ENCODE results near the gene ACOT2. TPM values are rescaled to one million over a fixed set of nuclear protein-coding genes. Genes with fewer than 3 reads are reported as not detected.
A peak's percentile ranks its signal among the peaks of the same experiment; 100 is the strongest.
"Not testable (repeated sequence)": the region's sequence is repeated elsewhere in the genome, so short reads cannot be mapped to it uniquely, and the experiment has no call there.

The ACOT2 gene
- total and polyA plus RNA-seq, 2 donors (not counting 1 experiment from before 2014, with no cell fraction given) = 8.3 to 17.7 TPM

DNA sequence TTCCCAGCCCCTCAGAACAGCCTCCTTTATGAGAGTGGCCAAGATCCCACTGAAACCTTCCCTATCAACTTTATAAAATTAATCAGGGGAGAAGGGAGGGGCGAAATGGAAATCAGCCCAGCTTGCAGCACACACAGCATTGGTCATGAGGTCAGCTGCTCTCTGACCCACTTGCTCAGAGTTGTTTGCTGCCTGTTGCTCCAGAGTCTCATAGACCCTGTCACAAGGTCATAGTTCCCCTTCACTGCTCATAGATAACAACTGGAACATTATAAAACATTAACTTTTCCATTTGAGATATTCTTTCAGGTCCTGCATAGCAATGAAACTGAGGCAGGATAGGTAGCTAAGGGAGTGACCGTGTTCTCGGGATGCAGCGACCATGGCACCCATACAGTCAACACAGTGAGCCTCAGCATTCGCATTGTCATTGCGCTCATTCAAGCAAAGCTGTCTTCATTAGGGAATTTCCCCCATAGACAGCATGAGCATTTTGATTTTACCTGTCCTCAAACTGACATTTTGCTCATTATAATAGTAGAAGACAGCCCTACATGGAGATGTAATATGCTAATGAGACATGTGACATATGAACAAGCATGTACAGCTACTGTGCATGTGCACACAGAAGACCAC, 19.0 kb upstream of the ACOT2 start:
- H3K4me2 ChIP-seq (replicated peaks; ENCODE audit: low read depth, low read length, poor library complexity, severe bottlenecking); CTCF ChIA-PET; H3K9ac ChIP-seq (ENCODE audit: low read length); H3K9me3 ChIP-seq (ENCODE audit: control extremely low read depth in 1 of 3, control insufficient read depth in 2 of 3, insufficient read depth in 1 of 3, low read length in 2 of 3); H3K27ac ChIP-seq (ENCODE audit: low read length in 2 of 2); H3K9me3 Mint-ChIP-seq (ENCODE audit: insufficient read depth); H3K4me1 Mint-ChIP-seq; H3K4me3 ChIP-seq (ENCODE audit: control extremely low read depth in 1 of 5, extremely low read depth in 1 of 5, insufficient read depth in 1 of 5, low read depth in 2 of 5, low read length in 4 of 5); H3K4me3 Mint-ChIP-seq; DNase-seq; H3K27me3 ChIP-seq (replicated peaks in 1 of 4; ENCODE audit: control extremely low read depth in 1 of 4, control insufficient read depth in 3 of 4, insufficient read depth in 4 of 4, low read length in 3 of 4); H3K27me3 Mint-ChIP-seq; H3K79me2 ChIP-seq (ENCODE audit: control insufficient read depth, insufficient read depth, low read length); intact Hi-C loops (cut with micrococcal nuclease); H2AFZ ChIP-seq (ENCODE audit: insufficient read depth, low read depth, low read length, poor library complexity, severe bottlenecking); POLR2A ChIA-PET; H4K20me1 ChIP-seq (ENCODE audit: control insufficient read depth, insufficient read depth, low read length, poor library complexity, severe bottlenecking); H3K4me1 ChIP-seq (ENCODE audit: control insufficient read depth in 2 of 2, insufficient read depth in 2 of 2, low read length in 2 of 2); H3K36me3 ChIP-seq (replicated peaks in 1 of 2; ENCODE audit: control extremely low read depth in 1 of 2, control insufficient read depth in 1 of 2, extremely low read depth in 1 of 2, insufficient read depth in 2 of 2, low read length in 1 of 2); H3K27ac Mint-ChIP-seq: not testable (repeated sequence)
- WGBS (ENCODE audit: insufficient coverage) = no CpG with 5 or more reads among the region's 6 CpGs
- peak; percentile 67 for ATAC-seq (ENCODE audit: low read depth)

DNA sequence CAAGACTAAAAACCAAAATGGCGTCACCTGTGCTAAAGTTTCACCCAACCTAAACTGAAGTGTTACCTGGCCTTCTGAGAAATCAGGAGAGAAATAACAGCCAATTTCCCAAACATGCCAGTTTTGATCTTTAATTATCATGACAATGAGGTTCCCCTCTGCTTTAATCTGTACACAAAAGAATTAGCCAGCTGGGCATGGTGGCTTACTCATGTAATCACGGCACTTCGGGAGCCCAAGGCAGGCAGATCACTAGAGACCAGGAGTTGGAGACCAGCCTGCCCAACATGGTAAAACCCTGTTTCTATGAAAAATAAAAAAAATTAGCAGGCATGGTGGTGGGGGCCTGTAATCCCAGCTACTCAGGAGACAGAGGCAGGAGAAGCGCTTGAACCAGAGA, 15.2 kb upstream of the ACOT2 start:
- intact Hi-C loops (cut with micrococcal nuclease) = no loop called here
- Histone ChIP-seq H4K20me1 (ENCODE audit: control insufficient read depth, insufficient read depth, low read length, poor library complexity, severe bottlenecking) (no peaks in the 10 kb centered on the region), H3K9ac (ENCODE audit: low read length) (no peak overlapping the region), H3K27me3 (replicated peaks in 1 of 4; ENCODE audit: control extremely low read depth in 1 of 4, control insufficient read depth in 3 of 4, insufficient read depth in 4 of 4, low read length in 3 of 4) (no peaks in the 10 kb centered on the region), H3K27ac (ENCODE audit: low read length in 2 of 2) (no peak overlapping the region), H3K4me3 (ENCODE audit: control extremely low read depth in 1 of 5, extremely low read depth in 1 of 5, insufficient read depth in 1 of 5, low read depth in 2 of 5, low read length in 4 of 5) (no peak overlapping the region), H3K79me2 (ENCODE audit: control insufficient read depth, insufficient read depth, low read length) (no peaks in the 10 kb centered on the region), H3K36me3 (replicated peaks in 1 of 2; ENCODE audit: control extremely low read depth in 1 of 2, control insufficient read depth in 1 of 2, extremely low read depth in 1 of 2, insufficient read depth in 2 of 2, low read length in 1 of 2) (no peaks in the 10 kb centered on the region), H3K9me3 (ENCODE audit: control extremely low read depth in 1 of 3, control insufficient read depth in 2 of 3, insufficient read depth in 1 of 3, low read length in 2 of 3) (no peaks in the 10 kb centered on the region), H2AFZ (ENCODE audit: insufficient read depth, low read depth, low read length, poor library complexity, severe bottlenecking) (no peak overlapping the region), H3K4me2 (replicated peaks; ENCODE audit: low read depth, low read length, poor library complexity, severe bottlenecking) (no peak overlapping the region), H3K4me1 (ENCODE audit: control insufficient read depth in 2 of 2, insufficient read depth in 2 of 2, low read length in 2 of 2) (no peaks in the 10 kb centered on the region)
- ChIA-PET POLR2A (no interaction called here), CTCF (no interaction called here)
- H3K4me1 Mint-ChIP-seq = peaks cover 1% of the 10 kb centered on the region
- no peak overlapping the region for H3K27ac Mint-ChIP-seq
- TF ChIP-seq EZH2 (IDR thresholded peaks at IDR 0.05; ENCODE audit: borderline replicate concordance, insufficient read depth, low read depth, low read length, poor library complexity, severe bottlenecking) = no peak
- TF ChIP-seq, protein P1, sequence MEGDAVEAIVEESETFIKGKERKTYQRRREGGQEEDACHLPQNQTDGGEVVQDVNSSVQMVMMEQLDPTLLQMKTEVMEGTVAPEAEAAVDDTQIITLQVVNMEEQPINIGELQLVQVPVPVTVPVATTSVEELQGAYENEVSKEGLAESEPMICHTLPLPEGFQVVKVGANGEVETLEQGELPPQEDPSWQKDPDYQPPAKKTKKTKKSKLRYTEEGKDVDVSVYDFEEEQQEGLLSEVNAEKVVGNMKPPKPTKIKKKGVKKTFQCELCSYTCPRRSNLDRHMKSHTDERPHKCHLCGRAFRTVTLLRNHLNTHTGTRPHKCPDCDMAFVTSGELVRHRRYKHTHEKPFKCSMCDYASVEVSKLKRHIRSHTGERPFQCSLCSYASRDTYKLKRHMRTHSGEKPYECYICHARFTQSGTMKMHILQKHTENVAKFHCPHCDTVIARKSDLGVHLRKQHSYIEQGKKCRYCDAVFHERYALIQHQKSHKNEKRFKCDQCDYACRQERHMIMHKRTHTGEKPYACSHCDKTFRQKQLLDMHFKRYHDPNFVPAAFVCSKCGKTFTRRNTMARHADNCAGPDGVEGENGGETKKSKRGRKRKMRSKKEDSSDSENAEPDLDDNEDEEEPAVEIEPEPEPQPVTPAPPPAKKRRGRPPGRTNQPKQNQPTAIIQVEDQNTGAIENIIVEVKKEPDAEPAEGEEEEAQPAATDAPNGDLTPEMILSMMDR (IDR thresholded peaks at IDR 0.05) = no peak
- 100% methylated on average over 2 of the region's 4 CpGs for WGBS (ENCODE audit: insufficient coverage)
- ATAC-seq (ENCODE audit: low read depth) (no peak), DNase-seq (no peak)
- H3K4me3 Mint-ChIP-seq = no peak overlapping the region
- H3K27me3 Mint-ChIP-seq = no peaks in the 10 kb centered on the region
- peaks cover 2% of the 10 kb centered on the region for H3K9me3 Mint-ChIP-seq (ENCODE audit: insufficient read depth)

DNA sequence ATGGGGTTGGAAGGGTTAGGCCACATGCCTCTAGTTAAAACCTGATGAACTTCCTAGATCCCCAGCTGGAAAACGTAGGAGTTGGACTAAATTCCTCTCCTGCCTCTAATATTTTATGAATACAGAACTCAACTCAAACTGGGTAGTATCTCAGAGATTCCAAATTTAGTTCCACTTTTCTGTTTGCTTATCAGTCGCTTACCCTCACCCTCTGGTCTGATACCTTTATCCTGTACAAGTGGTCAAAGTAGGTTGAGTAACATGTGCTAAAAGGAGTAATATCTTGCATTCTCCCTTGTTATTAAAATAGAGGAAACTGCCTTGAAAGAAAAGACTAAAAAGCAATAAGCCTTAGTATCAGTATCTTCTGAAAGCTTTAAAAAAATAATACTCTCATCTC, 11.8 kb upstream of the ACOT2 start:
- DNase-seq; H3K4me1 ChIP-seq (ENCODE audit: control insufficient read depth in 2 of 2, insufficient read depth in 2 of 2, low read length in 2 of 2); POLR2A ChIA-PET; intact Hi-C loops (cut with micrococcal nuclease); H3K27ac ChIP-seq (ENCODE audit: low read length in 2 of 2); H3K36me3 ChIP-seq (replicated peaks in 1 of 2; ENCODE audit: control extremely low read depth in 1 of 2, control insufficient read depth in 1 of 2, extremely low read depth in 1 of 2, insufficient read depth in 2 of 2, low read length in 1 of 2); H3K9me3 Mint-ChIP-seq (ENCODE audit: insufficient read depth); H3K27ac Mint-ChIP-seq; H3K4me2 ChIP-seq (replicated peaks; ENCODE audit: low read depth, low read length, poor library complexity, severe bottlenecking); ATAC-seq (ENCODE audit: low read depth); H3K27me3 Mint-ChIP-seq; H3K4me3 ChIP-seq (ENCODE audit: control extremely low read depth in 1 of 5, extremely low read depth in 1 of 5, insufficient read depth in 1 of 5, low read depth in 2 of 5, low read length in 4 of 5); H2AFZ ChIP-seq (ENCODE audit: insufficient read depth, low read depth, low read length, poor library complexity, severe bottlenecking); H3K4me3 Mint-ChIP-seq; H3K9ac ChIP-seq (ENCODE audit: low read length); H3K79me2 ChIP-seq (ENCODE audit: control insufficient read depth, insufficient read depth, low read length); H4K20me1 ChIP-seq (ENCODE audit: control insufficient read depth, insufficient read depth, low read length, poor library complexity, severe bottlenecking); H3K27me3 ChIP-seq (replicated peaks in 1 of 4; ENCODE audit: control extremely low read depth in 1 of 4, control insufficient read depth in 3 of 4, insufficient read depth in 4 of 4, low read length in 3 of 4); H3K9me3 ChIP-seq (ENCODE audit: control extremely low read depth in 1 of 3, control insufficient read depth in 2 of 3, insufficient read depth in 1 of 3, low read length in 2 of 3); CTCF ChIA-PET; H3K4me1 Mint-ChIP-seq: not testable (repeated sequence)
- no CpG with 5 or more reads among the region's 2 CpGs for WGBS (ENCODE audit: insufficient coverage)
